Measurements from ENCODE around the gene EIF2AK3. TPM values are rescaled to one million over a fixed set of nuclear protein-coding genes. Genes with fewer than 3 reads are reported as not detected.

EIF2AK3 gene
- total and polyA plus RNA-seq, 2 of the 8 experiments (the other 6 are each of a cell fraction or from before 2014, with no cell fraction given): 5.8 to 22.8 TPM

DNA sequence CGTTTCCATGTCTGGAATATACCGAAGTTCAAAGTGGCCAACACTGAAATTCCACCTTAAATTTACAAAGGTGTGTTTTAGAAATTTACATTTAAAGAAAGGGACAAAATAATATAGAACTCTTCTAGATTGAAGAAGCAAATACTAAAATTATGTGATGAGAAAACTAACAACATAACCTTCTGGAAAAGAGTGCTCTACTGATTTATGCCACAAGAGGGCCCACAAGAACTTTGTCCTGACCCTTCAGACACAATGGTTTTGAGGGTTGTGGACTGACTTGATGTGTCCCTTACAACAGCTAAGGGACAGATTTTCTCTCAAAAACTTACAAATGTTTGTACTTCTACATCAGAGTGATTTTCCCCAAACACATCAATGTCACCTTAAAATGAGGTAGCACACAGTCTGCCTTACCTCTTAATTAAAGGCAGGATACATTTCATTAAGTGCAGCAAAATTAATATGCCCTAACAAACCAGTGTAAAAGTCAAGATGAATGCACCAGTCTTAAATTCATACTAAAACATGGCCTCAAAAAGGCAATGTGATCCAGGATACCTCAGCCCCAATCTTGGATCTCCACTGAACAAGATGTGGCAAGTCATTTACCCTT lies 36.2 kb downstream of the EIF2AK3 start:
- Histone ChIP-seq H3K9ac (replicated peaks in 1 of 4; ENCODE audit: extremely low read depth in 1 of 4, low read depth in 3 of 4, low read length in 3 of 4) (no peak overlapping the region), H4K8ac (ENCODE audit: extremely low read depth, insufficient read depth, low read length) (no peak overlapping the region), H3K9me3 (ENCODE audit: insufficient read depth in 2 of 2, low read depth in 1 of 2, low read length in 1 of 2) (no peaks in the 10 kb centered on the region), H2BK120ac (replicated peaks; ENCODE audit: low read depth, low read length) (no peak overlapping the region), H3K4ac (replicated peaks; ENCODE audit: insufficient read length, low read depth, low read length) (no peak overlapping the region), H2AFZ (ENCODE audit: low read length) (no peak overlapping the region), H3K4me2 (ENCODE audit: insufficient read depth in 1 of 2, low read depth in 2 of 2, low read length in 2 of 2) (no peak overlapping the region), H3K18ac (ENCODE audit: extremely low read depth, low read length) (no peak overlapping the region), H3K4me3 (ENCODE audit: extremely low read depth in 1 of 4, insufficient read depth in 2 of 4, low read depth in 3 of 4, low read length in 4 of 4) (no peak overlapping the region), H3K23ac (ENCODE audit: insufficient read length) (no peak overlapping the region), H3K23me2 (ENCODE audit: low read depth, low read length) (no peaks in the 10 kb centered on the region), H2BK20ac (ENCODE audit: low read length) (no peak overlapping the region), H2BK5ac (ENCODE audit: low read depth, low read length) (no peak overlapping the region), H3K27me3 (replicated peaks in 1 of 4; ENCODE audit: control insufficient read depth in 3 of 4, extremely low read depth in 1 of 4, insufficient read depth in 3 of 4, low read length in 3 of 4) (no peaks in the 10 kb centered on the region), H3K14ac (ENCODE audit: insufficient read length) (no peak overlapping the region), H3K27ac (ENCODE audit: low read depth, low read length) (no peak overlapping the region), H4K5ac (ENCODE audit: insufficient read length, low read depth, low read length) (no peak overlapping the region), H3K79me2 (ENCODE audit: control insufficient read depth in 1 of 2, insufficient read depth in 2 of 2, low read length in 2 of 2) (no peaks in the 10 kb centered on the region), H2BK12ac (ENCODE audit: low read depth, low read length) (no peak overlapping the region), H2AK5ac (ENCODE audit: low read depth, low read length) (no peak overlapping the region), H3K56ac (replicated peaks; ENCODE audit: insufficient read length, low read depth, low read length) (no peak overlapping the region), H3K4me1 (replicated peaks in 1 of 4; ENCODE audit: control insufficient read depth in 3 of 4, insufficient read depth in 4 of 4, low read length in 3 of 4) (no peaks in the 10 kb centered on the region), H4K20me1 (replicated peaks in 1 of 2; ENCODE audit: control insufficient read depth in 1 of 2, insufficient read depth in 2 of 2, low read length in 2 of 2) (no peaks in the 10 kb centered on the region), H3K36me3 (ENCODE audit: control insufficient read depth in 2 of 4, insufficient read depth in 4 of 4, low read length in 3 of 4) (peaks cover 0 to 34% (median 15%) of the 10 kb centered on the region in 4 experiments; a peak in 5 of 8 replicates), H2BK15ac (ENCODE audit: low read length) (no peak overlapping the region), H3K79me1 (ENCODE audit: low read depth, low read length) (no peaks in the 10 kb centered on the region), H4K91ac (replicated peaks; ENCODE audit: insufficient read length, low read length) (no peak overlapping the region)
- FAIRE-seq (peak; percentile 81), DNase-seq (ENCODE audit: low read depth in 1 of 2, low spot score in 2 of 2) (no peak)
- ChIA-PET CTCF (ENCODE audit: partially characterized antibody) (interaction anchor here (0.7 to 17.3 kb wide), 16 partner anchors 16 to 400 kb away, joined by 3 to 306 read pairs (median 4); partner anchors contain the start of gene EIF2AK3), POLR2A (ENCODE audit: partially characterized antibody) (interaction anchor here (1.4 kb wide), 1 partner anchor 37 kb away, joined by 4 read pairs; no protein-coding TSS in a partner anchor)
- WGBS, 2 experiments (ENCODE audit: extremely low coverage in 1 of 2, insufficient coverage in 1 of 2, insufficient read length in 1 of 2, insufficient replicate concordance in 2 of 2, low coverage in 1 of 2, low lambda C conversion rate in 2 of 2, missing lambda C conversion rate in 1 of 2): 91% methylated on average over 2 of the region's 2 CpGs; no CpG with 5 or more reads in 1 of the 2 experiments
- no peak for TF ChIP-seq JUN (IDR thresholded peaks at IDR 0.05; ENCODE audit: low read depth, low read length)
- peak; percentile 90 for TF ChIP-seq RAD21 (IDR thresholded peaks at IDR 0.05 in 1 of 2, conservative IDR thresholded peaks at IDR 0.05 in 1 of 2; ENCODE audit: low read depth in 2 of 2, low read length in 2 of 2)
- TF ChIP-seq CTCF (IDR thresholded peaks at IDR 0.05; ENCODE audit: control extremely low read depth in 1 of 3, insufficient read depth in 1 of 3, low read depth in 1 of 3, low read length in 3 of 3): peak in 2 of 3 experiments; percentile 78 to 83; a peak in 3 of 4 replicates
- TF ChIP-seq, protein P1, sequence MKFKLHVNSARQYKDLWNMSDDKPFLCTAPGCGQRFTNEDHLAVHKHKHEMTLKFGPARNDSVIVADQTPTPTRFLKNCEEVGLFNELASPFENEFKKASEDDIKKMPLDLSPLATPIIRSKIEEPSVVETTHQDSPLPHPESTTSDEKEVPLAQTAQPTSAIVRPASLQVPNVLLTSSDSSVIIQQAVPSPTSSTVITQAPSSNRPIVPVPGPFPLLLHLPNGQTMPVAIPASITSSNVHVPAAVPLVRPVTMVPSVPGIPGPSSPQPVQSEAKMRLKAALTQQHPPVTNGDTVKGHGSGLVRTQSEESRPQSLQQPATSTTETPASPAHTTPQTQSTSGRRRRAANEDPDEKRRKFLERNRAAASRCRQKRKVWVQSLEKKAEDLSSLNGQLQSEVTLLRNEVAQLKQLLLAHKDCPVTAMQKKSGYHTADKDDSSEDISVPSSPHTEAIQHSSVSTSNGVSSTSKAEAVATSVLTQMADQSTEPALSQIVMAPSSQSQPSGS (IDR thresholded peaks at IDR 0.05; ENCODE audit: low read length): no peak
- TF ChIP-seq KDM1A (IDR thresholded peaks at IDR 0.05; ENCODE audit: borderline replicate concordance, low read length): no peak
- no peak for TF ChIP-seq BRCA1 (IDR thresholded peaks at IDR 0.05; ENCODE audit: low read depth, low read length)
- TF ChIP-seq SAP30 (IDR thresholded peaks at IDR 0.05; ENCODE audit: insufficient read depth, insufficient replicate concordance, low read length): no peak
- no peak for TF ChIP-seq CHD1 (IDR thresholded peaks at IDR 0.05; ENCODE audit: low read depth, low read length)

All from H1 (cell line).